PC-9 (cell line): Measurements from ENCODE around the gene CUX1.
"Not testable (repeated sequence)": the region's sequence is repeated elsewhere in the genome, so short reads cannot be mapped to it uniquely, and the experiment has no call there.

Source experiments
- CTCF ChIP-seq: fragments of 200-600 bp; sonication (generic); conservative IDR thresholded peaks from 2 replicates; pipeline ENCODE4 v1.6.1; 2017; ENCODE audit warnings: mixed run types, antibody characterized with exemption, mild to moderate bottlenecking, moderate library complexity
- EZH2 ChIP-seq: fragments of 200-600 bp; sonication (generic); IDR thresholded peaks from 2 replicates; pipeline ENCODE4 v1.8.0; 2017; ENCODE audit warnings: antibody characterized with exemption, low read depth

GRCh38 chr7:102142433-102142832 is 325.0 kb downstream of the CUX1 start:
- not testable (repeated sequence) for TF ChIP-seq CTCF, EZH2
